ENCODE results near the gene GPD1. TPM values are rescaled to one million over a fixed set of nuclear protein-coding genes. Genes with fewer than 3 reads are reported as not detected.

The GPD1 gene
- total RNA-seq (1 to 10 TPM; 1.1 to 1.5 TPM), polyA plus RNA-seq (not detected), total RNA-seq (0.14 to 2.0 (median 0.90) reads per million in 6 experiments)

DNA sequence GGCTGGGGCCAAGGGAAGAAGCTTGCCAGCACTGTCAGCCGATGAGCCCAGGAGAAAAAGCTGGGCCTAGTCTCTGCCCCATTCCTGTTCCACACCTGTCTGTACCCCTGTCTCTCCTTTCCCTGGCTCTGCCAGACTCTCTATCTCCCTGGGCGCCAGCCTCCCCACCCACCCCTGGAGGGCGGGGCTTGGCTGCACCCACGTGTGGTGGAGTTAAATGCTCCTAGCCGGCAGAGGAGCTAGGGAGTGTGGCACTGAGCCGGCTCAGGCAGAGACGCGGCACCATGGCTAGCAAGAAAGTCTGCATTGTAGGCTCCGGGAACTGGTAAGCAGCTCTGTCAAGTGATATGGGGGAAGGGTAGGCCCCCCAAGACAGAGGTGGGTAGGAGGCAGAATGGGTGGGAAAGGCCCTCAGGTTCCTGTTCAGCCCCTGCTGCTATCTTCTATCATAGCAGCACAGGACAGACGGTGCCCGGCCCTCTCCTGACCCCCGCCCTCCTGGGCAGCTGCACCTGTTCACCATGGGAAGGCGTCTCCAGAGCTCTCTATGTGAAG lies at the start of gene GPD1:
Gene GPD1, plus strand, starts transcription at position 242 of the 555 bp plus-strand sequence. Its CDS starts 43 bp downstream, at position 285.
- peaks cover 0 to 6% (median 2%) of the 10 kb centered on the region in 4 donors for H3K4me1 Mint-ChIP-seq
- no peak for DNase-seq
- H3K9me3 Mint-ChIP-seq, result no peaks in the 10 kb centered on the region
- H3K4me3 Mint-ChIP-seq, result no peak within 1 kb of the TSS
- H3K36me3 Mint-ChIP-seq, result peaks cover 0 to 30% (median 5%) of the 10 kb centered on the region in 3 donors
- peak within 1 kb of the TSS in 4 of 10 donors; percentile 38 to 76 (median 55) for H3K27ac Mint-ChIP-seq
- ATAC-seq, result peak; percentile 63 to 70
- peaks cover 0 to 9% (median 0%) of the 10 kb centered on the region in 5 donors for H3K27me3 Mint-ChIP-seq
- POLR2A ChIA-PET, result interaction anchor here (0.6 to 2.1 kb wide), 6 partner anchors 8 to 210 kb away, joined by 3 to 8 read pairs (median 3); partner anchors contain the start of genes CERS5, COX14 and SMARCD1

DNA sequence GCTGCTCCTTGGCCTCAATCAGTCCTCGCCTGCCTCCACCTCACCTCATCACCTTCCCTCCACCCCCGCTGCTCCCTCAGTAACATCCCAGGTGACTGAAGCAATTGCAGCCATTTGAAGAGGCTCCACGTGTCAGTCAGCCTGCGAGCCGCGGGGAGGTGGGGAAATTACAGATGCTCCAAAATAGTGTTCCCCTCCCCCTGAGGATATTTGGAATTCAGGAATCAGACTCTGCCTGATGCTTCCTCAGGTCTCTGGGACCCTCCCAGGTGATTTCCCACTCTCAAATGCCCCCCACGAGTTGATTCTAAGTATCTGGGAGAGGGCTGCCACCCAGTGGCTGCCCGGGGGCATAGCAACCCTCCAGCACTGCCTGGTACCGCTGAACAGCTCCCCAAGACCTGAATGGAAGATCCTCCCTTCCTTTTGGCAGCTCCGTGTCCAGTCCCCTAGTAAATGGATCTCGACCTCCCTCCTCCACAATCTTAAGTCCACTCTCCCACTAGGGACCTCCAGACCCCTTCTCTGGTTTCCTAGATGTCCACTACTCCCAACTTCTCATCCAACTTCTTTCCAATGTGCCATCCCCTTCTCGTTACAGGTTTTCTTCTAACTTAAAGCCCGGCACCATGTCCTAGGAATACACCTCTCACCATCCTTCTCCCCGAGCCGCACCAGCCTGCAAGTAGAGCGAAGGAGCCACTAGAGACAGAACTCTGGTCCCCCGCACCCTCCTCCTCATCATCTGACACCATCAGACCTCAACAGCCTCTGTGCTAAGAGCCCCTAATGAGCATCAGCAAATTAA lies 47.8 kb upstream of the GPD1 start:
- ATAC-seq, result peak; percentile 24 to 43
- Mint-ChIP-seq H3K36me3 (no peaks in the 10 kb centered on the region), H3K9me3 (no peaks in the 10 kb centered on the region), H3K4me1 (peaks cover 35 to 50% (median 47%) of the 10 kb centered on the region in 4 donors), H3K27ac (peak overlapping the region in 5 of 10 donors; percentile 12 to 76 (median 63)), H3K4me3 (peak overlapping the region; percentile 71 to 98 (median 90)), H3K27me3 (peaks cover 11 to 38% (median 35%) of the 10 kb centered on the region in 5 donors)
- POLR2A ChIA-PET, result interaction anchor here (0.6 to 2.0 kb wide), 3 partner anchors 15 to 89 kb away, joined by 3 to 6 read pairs (median 6); no protein-coding TSS in a partner anchor
- peak; percentile 29 to 78 (median 59) for DNase-seq

DNA sequence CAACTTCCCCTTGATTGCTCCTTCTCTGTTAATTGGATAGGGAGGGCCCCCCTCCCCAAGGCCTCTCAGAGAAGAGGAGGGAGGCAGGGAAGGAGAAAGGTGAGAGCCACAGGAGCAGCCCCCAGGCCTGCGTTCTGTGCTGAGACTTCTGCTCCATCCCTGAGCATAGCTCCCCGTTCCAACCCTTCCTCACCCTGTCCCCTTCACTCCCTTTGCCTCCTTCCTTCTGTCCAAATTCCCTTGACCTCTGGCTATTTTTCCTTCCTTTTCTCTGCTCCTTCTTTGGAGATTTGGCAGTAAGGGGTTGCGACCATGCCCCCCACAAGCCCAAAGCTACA lies 47.2 kb upstream of the GPD1 start:
- peak overlapping the region in 3 of 10 donors; percentile 58 to 78 (median 63) for H3K27ac Mint-ChIP-seq
- H3K4me1 Mint-ChIP-seq, result peaks cover 40 to 55% (median 50%) of the 10 kb centered on the region in 4 donors
- no peak for ATAC-seq
- H3K36me3 Mint-ChIP-seq, result no peaks in the 10 kb centered on the region
- POLR2A ChIA-PET, result interaction anchor here (0.6 to 2.0 kb wide), 3 partner anchors 14 to 90 kb away, joined by 3 to 6 read pairs (median 6); no protein-coding TSS in a partner anchor
- DNase-seq, result peak in 1 of 10 donors; percentile 11
- peak overlapping the region; percentile 83 to 98 (median 92) for H3K4me3 Mint-ChIP-seq
- no peaks in the 10 kb centered on the region for H3K9me3 Mint-ChIP-seq
- peaks cover 10 to 33% (median 29%) of the 10 kb centered on the region in 5 donors for H3K27me3 Mint-ChIP-seq

- Mint-ChIP-seq H3K27ac (peak within 1 kb of the TSS; percentile 63 to 96 (median 90)), H3K4me3 (peak within 1 kb of the TSS; percentile 83 to 98 (median 92)), H3K27me3 (peaks cover 8 to 27% (median 26%) of the 10 kb centered on the region in 5 donors), H3K4me1 (peaks cover 43 to 59% (median 51%) of the 10 kb centered on the region in 4 donors), H3K9me3 (no peaks in the 10 kb centered on the region), H3K36me3 (no peaks in the 10 kb centered on the region)
- POLR2A ChIA-PET, result interaction anchor here (1.3 to 2.7 kb wide), 5 partner anchors 13 to 55 kb away, joined by 6 to 19 read pairs (median 6); partner anchors contain the start of genes COX14 and SMARCD1
- ATAC-seq (peak; percentile 48 to 57), DNase-seq (peak in 9 of 10 donors; percentile 22 to 78 (median 38))
These were observed 46.6 kb upstream of the GPD1 start, which contains the start of gene ASIC1 for GRCh38 chr12:50057000-50057841. Gene ASIC1 (plus strand): TSS chr12:50057596. CDS start chr12:50058767, 1,171 bp downstream.

DNA sequence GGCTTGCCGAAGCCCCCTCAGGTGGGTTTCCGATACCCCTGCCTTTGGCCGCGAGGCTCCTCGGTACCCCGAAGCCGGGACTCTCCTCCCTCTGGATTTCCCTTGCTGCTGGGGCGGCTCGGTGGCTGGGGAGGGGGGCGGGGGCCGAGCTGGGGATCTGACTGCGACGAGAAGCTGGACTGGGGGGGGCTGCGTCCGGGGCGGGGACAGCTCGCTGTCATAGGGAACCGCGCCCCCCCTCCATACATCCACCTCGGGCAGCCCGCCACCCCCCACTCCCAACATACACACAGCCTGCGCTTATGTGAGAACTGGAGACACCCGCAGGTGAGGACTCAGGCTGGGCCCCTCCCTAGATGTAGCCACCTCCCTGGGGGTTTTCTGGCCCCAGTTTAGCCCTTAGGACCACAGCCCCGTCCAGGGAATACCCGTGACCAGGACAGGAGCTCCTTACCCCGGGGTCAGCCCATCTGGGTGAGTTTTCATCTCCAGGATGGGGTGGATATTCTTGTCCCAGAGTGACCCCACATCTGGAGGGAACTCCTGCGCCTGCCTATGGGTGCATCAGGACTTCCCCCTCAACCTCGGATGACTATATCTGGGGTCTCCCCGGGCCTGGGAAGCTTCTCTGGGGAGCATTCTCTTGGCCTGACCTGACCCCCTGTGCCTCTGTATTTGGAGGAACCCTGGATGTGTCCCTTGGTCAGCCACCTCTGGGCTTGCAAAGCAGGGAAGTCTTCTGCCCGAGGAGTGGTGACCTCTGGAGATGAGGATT lies 45.7 kb upstream of the GPD1 start:
- DNase-seq, result peak in 5 of 10 donors; percentile 11 to 69 (median 22)
- Mint-ChIP-seq H3K27ac (peak overlapping the region in 8 of 10 donors; percentile 71 to 96 (median 90)), H3K27me3 (peaks cover 4 to 22% (median 18%) of the 10 kb centered on the region in 5 donors), H3K4me1 (peaks cover 43 to 61% (median 52%) of the 10 kb centered on the region in 4 donors), H3K36me3 (no peaks in the 10 kb centered on the region), H3K4me3 (peak overlapping the region; percentile 61 to 91 (median 80)), H3K9me3 (no peaks in the 10 kb centered on the region)
- peak in 1 of 2 donors; percentile 10 for ATAC-seq
- POLR2A ChIA-PET, result interaction anchor here (0.6 to 2.7 kb wide), 9 partner anchors 8 to 317 kb away, joined by 3 to 19 read pairs (median 4); partner anchors contain the start of genes COX14, SMARCD1 and TMBIM6

GRCh38 chr12:50058743-50059312 lies 45.0 kb upstream of the GPD1 start:
- Mint-ChIP-seq H3K27ac (peak overlapping the region; percentile 71 to 96 (median 90)), H3K9me3 (no peaks in the 10 kb centered on the region), H3K27me3 (peaks cover 4 to 22% (median 14%) of the 10 kb centered on the region in 5 donors), H3K4me3 (peak overlapping the region; percentile 61 to 91 (median 80)), H3K36me3 (no peaks in the 10 kb centered on the region), H3K4me1 (peaks cover 44 to 61% (median 52%) of the 10 kb centered on the region in 4 donors)
- ATAC-seq (peak; percentile 46 to 47), DNase-seq (peak in 5 of 10 donors; percentile 21 to 71 (median 49))
- POLR2A ChIA-PET, result interaction anchor here (0.6 to 2.7 kb wide), 11 partner anchors 9 to 549 kb away, joined by 3 to 19 read pairs (median 4); partner anchors contain the start of genes COX14, SMARCD1 and TMBIM6

DNA sequence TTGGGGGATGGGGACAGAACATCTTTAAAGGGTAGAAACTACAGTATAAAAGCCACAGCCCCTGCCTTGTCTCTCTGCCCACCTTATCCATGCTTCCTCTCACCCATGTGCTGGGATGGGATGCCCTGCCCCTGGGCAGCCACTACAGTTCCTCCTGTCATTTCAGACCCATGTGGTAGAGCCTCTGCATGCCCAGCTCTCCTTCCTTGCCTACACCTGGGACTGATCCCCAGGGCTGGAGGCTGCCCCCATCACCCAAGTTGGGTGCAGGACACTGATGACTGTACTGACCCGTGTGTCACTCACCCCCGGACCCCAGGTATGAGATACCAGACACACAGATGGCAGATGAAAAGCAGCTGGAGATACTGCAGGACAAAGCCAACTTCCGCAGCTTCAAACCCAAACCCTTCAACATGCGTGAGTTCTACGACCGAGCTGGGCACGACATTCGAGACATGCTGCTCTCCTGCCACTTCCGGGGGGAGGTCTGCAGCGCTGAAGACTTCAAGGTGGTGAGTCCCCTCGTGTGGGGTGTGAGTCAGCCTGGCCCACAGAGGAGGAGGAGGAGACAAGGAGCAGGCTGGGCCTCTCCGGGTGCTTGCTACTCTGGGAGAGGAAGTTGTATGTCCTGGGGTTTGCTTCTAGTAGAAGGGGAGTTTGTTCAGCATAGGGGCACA lies 44.2 kb upstream of the GPD1 start:
- POLR2A ChIA-PET, result interaction anchor here (0.6 to 2.7 kb wide), 8 partner anchors 8 to 550 kb away, joined by 3 to 19 read pairs (median 4); partner anchors contain the start of genes CERS5, COX14 and SMARCD1
- peaks cover 4 to 23% (median 14%) of the 10 kb centered on the region in 5 donors for H3K27me3 Mint-ChIP-seq
- H3K36me3 Mint-ChIP-seq, result no peaks in the 10 kb centered on the region
- peak overlapping the region; percentile 71 to 96 (median 90) for H3K27ac Mint-ChIP-seq
- H3K4me3 Mint-ChIP-seq, result peak overlapping the region; percentile 51 to 91 (median 80)
- DNase-seq (peak; percentile 26 to 88 (median 57)), ATAC-seq (peak; percentile 57 to 69)
- no peaks in the 10 kb centered on the region for H3K9me3 Mint-ChIP-seq
- peaks cover 44 to 61% (median 52%) of the 10 kb centered on the region in 4 donors for H3K4me1 Mint-ChIP-seq

GRCh38 chr12:50060120-50060468 lies 43.7 kb upstream of the GPD1 start:
- H3K27ac Mint-ChIP-seq, result peak overlapping the region; percentile 71 to 96 (median 90)
- no peak for ATAC-seq
- POLR2A ChIA-PET, result interaction anchor here (1.0 to 2.7 kb wide), 3 partner anchors 18 to 107 kb away, joined by 4 to 19 read pairs (median 5); partner anchors contain the start of genes CERS5 and COX14
- H3K4me3 Mint-ChIP-seq, result peak overlapping the region; percentile 51 to 91 (median 80)
- no peak for DNase-seq
- H3K27me3 Mint-ChIP-seq, result peaks cover 4 to 24% (median 14%) of the 10 kb centered on the region in 5 donors
- H3K36me3 Mint-ChIP-seq, result no peaks in the 10 kb centered on the region
- H3K9me3 Mint-ChIP-seq, result no peaks in the 10 kb centered on the region
- peaks cover 44 to 61% (median 52%) of the 10 kb centered on the region in 4 donors for H3K4me1 Mint-ChIP-seq

GRCh38 chr12:50061171-50061570 lies 42.6 kb upstream of the GPD1 start:
- H3K4me1 Mint-ChIP-seq, result peaks cover 38 to 53% (median 45%) of the 10 kb centered on the region in 4 donors

More at GRCh38 chr12:50061171-50061570, 42.6 kb upstream of the GPD1 start:
- peaks cover 4 to 18% (median 8%) of the 10 kb centered on the region in 5 donors for H3K27me3 Mint-ChIP-seq
- no peaks in the 10 kb centered on the region for H3K36me3 Mint-ChIP-seq
- peak overlapping the region in 6 of 10 donors; percentile 1 to 61 (median 41) for H3K4me3 Mint-ChIP-seq
- POLR2A ChIA-PET, result interaction anchor here (0.8 kb wide), 1 partner anchor 22 kb away, joined by 3 read pairs; no protein-coding TSS in a partner anchor
- DNase-seq (peak in 1 of 10 donors; percentile 46), ATAC-seq (no peak)
- H3K27ac Mint-ChIP-seq, result peak overlapping the region in 7 of 10 donors; percentile 7 to 96 (median 66)
- H3K9me3 Mint-ChIP-seq, result no peaks in the 10 kb centered on the region
